Right lobe of liver (tissue), 4 donors: ENCODE measurements around the gene TOB1.

ENCODE experiments used
- CTCF ChIP-seq, 4 donors: fragments of 200-600 bp in 3 of 4; fragments of 450-650 bp in 1 of 4; IDR thresholded peaks; one replicate each; pipeline versions ENCODE4 v1.5.1 to v1.8.0; 2016 to 2022; ENCODE audit warnings: antibody characterized with exemption in 4 of 4, mild to moderate bottlenecking in 2 of 4
- POLR2A ChIP-seq: fragments of 450-650 bp; IDR thresholded peaks from one replicate; pipeline ENCODE4 v1.6.1; 2017; ENCODE audit warnings: antibody characterized with exemption, mild to moderate bottlenecking
- donor health status: DM: no; HTN: no; CAD: no.
- donor health status: DM: no; HTN: no; CAD: no.
- donor health status: DM: no; HTN: yes; CAD: no.

GRCh38 chr17:50881182-50881581, 15.0 kb upstream of the TOB1 start:
- no peak for TF ChIP-seq CTCF (IDR thresholded peaks at IDR 0.05)
- TF ChIP-seq POLR2A = no peak
